NCI-H146 treated with DMSO at 0.1 percent for 48 hours (cell line): ENCODE data around the gene ACACB.
A peak's percentile ranks its signal among the peaks of the same experiment; 100 is the strongest.

ENCODE experiments used
- DNase-seq: peaks from one replicate; lab custom pipeline; 2025; ENCODE audit not compliant: unreplicated experiment; lab: John Stamatoyannopoulos, UW

ACACB gene

DNA sequence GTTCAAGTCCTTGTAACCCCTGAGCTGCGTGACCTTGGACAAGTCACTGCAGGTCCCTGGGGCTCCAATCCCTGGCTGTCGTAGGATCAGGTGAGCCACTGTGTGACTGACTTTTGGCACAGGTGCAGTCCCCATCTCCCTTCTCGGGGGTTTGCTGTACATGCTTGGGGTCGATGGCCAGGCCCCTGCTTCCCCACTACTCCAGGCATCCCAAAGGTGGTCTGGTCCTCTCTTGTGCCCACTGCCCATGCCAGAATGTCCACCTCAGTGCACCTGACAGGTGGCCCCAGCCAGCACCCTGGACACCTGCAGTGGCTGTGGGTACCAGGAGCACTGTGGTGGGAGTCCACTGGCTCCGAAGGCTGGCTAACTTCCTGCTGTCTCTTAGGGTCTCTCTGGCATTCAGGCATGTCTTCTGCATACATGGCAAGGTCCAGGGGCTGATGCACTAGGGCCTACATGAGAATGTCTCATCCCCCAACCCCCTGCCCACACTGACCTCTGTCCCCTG lies 178.0 kb downstream of the ACACB start:
- no peak for DNase-seq

DNA sequence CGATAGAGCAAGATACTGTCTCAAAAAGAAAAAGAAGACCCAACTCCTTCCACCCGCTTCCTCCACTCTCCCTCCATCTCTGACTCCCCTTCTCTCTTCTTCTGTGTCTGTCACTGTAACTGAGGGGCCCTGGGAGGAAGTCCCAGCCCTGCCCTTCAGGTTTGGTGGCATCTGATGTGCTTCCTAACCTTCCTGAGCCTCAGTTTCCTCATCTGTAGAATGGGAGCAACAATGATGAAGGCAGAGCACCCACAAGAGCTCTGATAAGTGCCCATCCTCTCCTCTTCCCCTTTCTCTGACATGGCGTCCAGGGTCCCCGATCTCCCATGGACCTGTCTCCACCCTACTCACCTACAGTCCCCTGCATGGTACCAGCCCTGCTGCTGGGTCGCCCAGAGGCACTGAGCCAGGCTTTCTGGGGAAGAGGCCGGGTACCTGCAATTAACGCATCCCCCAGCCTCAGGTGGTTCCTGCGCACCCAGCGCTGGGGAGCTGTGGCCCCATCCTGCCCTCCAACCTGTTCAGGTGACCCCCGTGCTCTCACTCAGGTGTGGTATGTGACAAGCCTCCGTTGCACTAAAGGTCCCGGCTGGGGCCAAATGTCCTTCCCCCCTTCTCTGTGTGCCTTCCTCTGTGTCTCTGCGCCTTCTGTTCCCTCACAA lies 179.5 kb downstream of the ACACB start:
- no peak for DNase-seq

DNA sequence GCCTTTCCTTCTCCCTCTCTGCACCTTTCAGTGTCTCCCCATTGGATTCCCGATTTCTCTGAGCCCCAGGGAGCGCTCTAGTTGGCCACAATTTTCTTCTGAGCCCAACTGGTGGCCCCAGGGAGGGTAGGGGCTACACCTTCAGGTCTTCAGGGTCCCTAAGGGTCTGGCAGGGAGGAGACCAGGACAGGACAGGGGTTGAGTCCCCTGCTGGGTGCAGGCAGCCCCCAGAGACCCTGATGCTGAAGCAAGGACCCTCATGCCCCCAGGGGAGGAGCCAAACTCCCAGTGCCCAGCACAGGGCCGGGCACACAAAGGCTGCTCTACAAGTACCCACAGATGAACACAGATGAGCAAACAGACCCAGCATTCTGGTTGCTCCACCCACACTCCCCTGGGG lies 180.0 kb downstream of the ACACB start:
- no peak for DNase-seq

DNA sequence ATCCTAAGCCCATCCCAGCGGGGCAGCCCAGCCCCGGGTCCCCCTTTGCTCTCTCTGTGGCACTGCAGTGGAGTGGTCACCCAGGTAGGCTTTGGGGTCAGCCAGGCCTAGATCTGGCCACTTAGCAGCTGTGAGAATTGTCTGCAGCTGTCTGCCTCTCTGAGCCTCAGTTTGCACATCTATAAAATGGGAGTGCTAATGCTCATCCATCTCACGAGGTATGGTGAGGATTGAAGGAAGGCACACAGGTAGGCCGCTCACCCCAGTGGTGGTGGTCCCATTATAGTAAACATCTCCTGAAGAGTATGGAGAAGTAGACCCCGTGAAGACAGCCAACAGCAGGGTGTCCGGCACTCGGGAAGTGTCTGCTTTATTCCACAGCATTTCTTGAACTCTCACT lies 183.5 kb downstream of the ACACB start:
- no peak for DNase-seq

DNA sequence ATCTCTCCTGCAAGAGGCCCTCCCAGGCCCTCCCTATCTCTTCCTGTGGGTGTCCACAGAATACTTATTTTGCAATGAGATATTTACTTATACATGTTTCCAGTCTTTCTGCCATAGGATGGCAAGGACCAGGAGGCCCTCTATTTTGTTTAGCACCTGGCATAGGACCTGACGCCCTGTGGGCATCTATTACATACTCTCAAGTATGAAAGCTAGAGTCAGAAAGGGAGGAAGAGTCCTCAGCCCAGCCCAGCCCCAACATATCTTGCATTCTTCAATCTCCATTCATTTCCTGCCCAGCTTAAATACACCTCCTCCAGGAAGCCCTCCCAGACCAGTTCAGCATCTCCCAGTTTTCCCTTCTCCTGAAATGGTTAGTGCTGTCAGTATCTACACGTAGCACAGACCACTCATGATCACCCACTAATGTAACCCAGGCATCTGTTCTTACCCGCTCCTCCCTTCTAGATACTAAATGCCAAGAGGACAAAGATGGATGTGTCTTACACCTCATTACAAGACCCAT lies 185.3 kb downstream of the ACACB start:
- no peak for DNase-seq

DNA sequence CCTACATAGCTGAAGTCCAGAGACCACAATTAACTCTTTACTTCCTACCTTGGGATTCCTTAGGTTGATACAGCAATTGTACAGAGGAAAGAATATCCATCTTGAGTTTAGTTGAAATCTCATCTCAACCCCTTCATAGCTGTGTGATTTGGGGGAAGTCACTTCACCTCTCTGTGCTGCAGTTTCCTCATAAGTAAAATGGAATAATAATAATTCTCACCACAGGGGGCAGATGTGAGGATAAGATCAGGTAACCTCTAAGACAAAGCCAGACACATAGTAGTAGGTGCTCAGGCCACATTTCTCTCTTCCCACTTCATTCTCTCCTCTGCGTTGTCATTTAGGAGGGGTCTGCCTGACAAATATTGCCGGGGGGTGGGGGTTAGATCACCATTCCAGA lies 186.0 kb downstream of the ACACB start:
- DNase-seq, result no peak

DNA sequence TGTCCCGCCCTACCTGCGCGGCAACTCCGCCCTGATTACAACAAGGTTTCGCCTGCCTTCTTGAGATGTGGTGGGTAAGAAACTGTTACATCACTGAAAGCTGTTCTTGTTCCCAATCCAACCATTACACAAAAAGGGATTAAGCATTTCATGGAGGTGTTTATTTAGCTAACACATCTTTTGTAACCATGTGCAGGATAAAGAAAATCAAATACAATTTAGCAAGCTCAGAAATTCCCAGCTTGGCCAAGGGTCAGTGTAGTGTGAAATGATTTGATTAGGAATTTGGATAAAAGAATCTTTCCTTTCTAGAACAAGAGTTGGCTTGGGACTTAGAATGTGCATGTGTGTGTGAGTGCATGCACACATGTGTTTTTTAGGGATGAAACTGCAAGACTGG lies 186.4 kb downstream of the ACACB start:
- DNase-seq, result no peak

DNA sequence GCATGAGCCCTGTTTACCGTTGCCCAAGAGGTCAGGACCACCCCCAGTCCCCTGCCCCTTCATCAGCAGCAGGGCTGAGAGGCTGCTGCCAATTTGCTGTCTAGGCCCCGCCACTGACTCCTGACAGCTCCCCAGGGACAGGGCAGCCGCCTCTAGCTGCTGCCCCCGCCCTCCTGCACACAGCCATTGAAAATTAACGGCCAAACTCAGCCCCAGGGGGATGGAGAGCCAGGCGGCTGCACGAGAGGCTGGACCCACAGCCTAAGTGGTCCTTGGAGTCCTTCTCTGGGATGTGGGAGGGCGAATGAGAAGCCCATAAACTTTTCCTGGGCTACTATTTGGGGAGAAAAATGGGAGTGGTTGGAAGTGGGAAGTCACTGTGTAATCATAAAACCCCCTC lies 188.1 kb downstream of the ACACB start:
- DNase-seq, result no peak

DNA sequence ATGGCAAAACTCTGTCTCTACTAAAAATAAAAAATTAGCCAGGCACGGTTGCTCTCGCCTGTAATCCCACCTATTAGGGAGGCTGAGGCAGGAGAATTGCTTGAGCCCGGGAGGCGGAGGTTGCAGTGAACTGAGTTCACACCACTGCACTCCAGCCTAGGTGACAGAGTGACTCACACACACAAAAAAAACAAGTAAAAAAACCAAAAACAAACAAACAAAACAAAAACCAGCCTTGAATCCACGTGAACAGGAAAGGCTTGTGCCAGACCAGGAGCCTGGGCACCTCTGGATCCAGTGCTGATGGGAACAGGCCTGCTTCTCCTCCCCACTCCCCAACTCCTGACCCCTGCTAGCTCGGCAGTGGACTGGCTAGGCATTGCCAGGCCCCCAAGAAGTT lies 189.2 kb downstream of the ACACB start:
- DNase-seq, result no peak

DNA sequence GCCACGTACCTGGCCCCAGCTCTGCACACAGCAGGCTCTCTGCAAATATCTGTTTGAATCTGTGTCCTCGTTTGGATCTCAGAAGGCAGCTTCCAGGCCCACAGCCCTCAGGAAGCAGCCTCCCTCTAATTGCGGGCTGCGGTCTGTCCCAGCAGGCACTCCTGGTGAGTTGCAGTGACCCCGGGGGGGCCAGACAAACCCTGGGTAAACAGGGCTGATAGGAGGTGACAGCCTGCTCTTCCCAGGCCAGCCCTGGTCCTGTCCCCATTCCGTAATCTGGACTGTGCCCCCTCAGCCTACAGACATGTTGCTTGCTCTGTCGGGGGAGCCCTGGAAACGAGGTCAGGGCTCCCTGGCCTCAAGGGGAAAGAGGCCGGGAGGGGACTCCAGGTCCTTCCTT lies 190.7 kb downstream of the ACACB start:
- peak; percentile 9 for DNase-seq

DNA sequence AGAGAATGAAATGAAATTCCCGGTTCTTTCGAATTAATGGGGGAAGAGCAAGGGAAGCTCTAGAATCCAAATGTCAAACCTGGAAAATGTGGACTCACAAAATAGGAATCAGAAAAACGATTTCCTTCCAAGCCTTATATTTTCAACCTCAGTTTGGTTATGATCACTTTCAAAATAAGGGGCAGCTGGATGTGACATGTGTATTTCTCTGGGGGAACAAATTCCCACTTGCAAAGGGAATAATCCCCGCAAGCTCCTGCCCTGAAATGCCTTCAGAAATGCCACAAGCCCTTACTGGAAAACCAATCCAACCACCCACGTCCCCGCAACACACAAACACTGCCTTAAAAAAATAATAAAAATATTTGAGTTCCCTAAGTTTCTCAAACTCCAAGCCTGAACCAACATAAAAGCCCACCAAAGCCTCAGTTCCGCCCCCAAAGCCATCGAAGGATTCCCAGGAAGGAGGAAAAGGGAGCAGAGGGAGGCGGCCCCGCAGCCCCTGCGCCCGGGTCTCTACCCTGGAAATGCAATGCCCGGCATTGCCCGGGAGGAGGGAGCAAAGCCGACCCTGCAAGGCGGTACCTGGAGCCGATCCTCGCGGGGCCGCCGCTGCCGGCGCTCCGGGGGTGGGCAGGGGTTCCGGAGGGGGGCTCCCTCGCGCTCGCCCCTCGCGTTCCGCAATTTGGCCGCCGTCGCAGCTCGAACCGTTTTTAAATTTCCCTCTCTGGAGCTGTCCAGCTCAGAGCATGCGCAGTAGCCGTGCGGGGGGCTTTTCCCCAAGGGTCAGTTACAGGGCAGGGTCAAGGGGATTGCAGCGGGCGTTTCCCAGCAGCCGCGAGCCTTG lies 192.4 kb downstream of the ACACB start, which contains the start of gene FOXN4:
FOXN4 (minus strand) TSS at position 751 of the 847 bp plus-strand sequence. CDS start 963 bp downstream, outside the sequence.
- peak; percentile 32 for DNase-seq

DNA sequence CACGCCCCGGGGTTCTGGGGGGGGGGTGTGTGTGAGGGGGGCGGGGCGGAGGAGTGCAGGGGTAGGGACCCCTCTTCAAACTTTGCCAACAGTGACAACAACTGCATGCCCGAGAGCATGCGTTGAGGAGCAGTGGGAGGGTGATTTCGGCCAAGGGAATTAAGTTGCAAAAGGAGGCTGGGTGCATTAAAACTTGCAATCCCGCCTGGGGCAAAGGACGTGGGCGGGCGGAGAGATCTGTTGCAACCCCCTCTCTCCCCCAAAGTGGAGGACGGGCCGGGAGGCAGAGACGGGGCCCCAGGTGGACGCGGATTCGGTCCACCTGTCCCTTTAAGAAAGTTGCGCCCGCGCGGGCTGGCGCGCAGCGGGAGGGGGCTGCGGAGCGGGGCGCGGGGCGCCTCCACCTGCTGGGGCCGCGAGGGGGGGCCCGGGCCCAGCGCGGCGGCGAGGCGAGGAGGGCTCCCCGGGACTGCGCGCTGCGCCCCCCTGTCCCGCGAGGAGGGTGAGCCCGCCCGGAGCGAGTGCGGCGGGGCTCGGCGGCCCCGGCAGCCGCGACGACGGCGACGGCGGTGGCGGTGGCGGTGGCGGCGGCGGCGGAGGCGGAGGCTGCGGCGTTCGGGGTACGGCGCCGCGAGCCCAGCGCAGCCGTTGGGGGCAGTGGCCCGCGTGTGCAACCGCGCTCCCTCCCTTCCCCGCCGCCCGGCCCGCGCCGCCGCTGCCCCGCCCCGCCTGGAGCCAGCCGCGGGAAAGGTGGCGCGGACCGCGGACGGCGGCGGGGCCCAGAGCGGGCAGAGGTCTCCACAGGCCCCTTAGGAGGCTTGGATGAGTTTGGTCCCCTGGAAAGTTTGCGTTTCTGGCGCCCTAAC lies 193.2 kb downstream of the ACACB start:
- peak; percentile 32 for DNase-seq

DNA sequence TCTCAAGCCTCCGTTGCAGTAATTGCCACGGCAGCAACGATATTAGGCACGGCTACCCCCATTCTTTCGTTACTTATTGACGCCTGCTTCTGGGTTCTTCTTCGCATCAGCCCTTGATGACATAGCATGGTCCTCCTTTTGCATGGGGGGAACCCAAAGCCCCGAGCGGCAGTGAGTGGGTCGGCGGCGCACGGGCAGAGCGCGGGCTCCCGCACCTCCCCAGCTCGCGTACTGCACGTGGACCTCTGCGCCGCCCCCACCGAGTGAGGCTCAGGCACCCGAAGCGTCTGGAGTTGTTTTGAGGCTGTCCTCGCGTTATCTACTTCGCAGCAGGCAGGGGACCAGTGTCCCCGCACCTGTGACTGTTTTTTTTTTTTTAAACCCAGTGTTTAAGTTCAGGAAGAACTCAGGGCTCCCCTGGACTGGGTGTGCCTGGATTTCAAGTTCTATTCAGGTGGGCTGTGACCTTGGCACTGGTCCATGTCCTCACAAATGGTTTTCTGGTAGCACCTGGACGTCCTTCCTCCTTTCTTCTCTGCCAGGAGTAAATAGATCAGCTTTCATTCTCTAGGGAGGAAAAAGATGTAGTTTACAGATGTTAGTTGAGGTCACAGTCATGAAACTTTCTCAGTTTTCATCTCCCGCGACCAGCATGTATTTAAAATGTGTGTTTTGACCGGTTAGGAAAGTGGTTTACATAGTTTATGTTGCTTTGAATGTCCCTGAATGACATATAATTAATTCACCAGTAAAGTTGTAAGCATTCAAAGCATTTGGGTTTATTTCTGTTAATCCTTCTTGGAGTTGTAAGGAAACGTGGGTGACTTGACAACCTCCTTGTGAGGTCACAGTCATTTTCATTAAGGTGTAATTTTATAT lies 194.1 kb downstream of the ACACB start:
- peak; percentile 96 for DNase-seq
